Stimulated activated CD4-positive, alpha-beta T cell treated with anti-CD3 and anti-CD28 coated beads, Interleukin-2, amount 100 ng/mL, for 24 hours (primary cell): ENCODE measurements around the gene ZNF532.

Experiments used
- DNase-seq, 2 donors: peaks; one replicate each; pipeline ENCODE4 v3.0.0-alpha.2; 2020

Gene ZNF532

GRCh38 chr18:58983260-58984155, 118.8 kb downstream of the ZNF532 start:
- DNase-seq = no peak

DNA sequence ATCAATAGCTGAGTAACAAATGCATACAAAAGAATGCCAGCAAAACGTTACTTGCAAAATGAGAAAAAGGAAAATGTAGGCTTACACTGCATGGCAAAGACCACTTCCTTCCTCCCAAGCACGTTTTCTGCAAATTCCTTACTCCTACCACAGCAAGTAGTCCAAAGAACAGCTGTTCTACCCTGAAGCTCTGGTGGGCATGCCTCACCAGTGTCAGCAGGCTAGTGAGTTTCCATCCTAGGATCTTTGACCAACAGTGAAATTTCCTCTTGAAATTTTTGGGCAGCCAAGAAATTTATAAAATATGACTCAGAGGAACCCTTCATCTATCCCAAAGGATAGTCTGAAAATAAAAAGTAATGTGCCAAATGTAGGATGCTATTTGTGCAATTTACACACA, 123.9 kb downstream of the ZNF532 start:
- DNase-seq = no peak

GRCh38 chr18:58989184-58989759, 124.6 kb downstream of the ZNF532 start:
- no peak for DNase-seq

DNA sequence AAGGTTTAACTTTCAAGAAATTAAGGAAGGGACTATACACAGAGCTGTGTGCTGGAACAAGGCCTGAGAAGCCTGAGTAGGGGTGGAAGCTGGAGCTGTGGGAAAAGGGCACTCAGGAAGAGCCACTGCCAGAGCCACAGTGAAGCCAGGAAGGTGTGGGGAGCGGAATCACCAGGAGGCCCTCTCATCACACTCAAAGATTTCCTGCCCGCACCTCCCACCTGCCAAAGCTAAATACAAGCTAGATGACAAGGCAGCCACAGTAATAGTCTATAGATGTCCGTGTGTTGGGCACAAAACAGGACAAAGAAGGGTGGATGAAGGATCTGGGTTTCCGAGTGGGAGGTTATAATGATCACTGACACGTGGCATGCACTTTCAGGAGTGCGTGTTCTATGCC, 126.0 kb downstream of the ZNF532 start:
- no peak for DNase-seq

DNA sequence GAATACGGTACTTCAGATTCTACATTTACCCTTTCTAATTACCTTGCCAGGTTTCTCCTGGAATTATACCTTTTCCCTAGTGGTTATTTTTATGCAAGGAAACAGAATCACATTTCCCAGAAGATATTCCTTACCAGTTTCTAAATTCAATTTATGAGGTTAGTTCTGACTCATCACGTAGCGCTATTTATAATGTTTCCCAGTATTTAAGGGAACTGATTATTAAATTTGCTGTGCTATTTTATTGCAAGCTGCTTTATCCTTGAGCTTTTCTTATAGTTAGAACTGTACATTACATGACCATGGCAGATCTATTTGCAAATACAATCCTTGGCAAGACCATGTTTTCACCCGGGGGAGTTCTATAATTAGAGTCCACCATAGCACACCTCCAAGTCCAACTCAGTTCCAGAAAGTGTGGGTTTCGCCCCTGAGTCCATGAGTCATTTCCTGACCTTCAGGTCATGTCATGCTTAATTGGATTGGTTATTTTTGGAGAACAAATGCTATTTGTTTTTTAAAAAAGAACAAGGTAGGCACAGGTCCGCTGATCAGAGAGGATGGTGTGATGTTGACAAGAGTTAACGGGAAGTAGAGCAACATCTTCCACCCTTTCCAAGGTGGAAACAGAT, 126.6 kb downstream of the ZNF532 start:
- no peak for DNase-seq

DNA sequence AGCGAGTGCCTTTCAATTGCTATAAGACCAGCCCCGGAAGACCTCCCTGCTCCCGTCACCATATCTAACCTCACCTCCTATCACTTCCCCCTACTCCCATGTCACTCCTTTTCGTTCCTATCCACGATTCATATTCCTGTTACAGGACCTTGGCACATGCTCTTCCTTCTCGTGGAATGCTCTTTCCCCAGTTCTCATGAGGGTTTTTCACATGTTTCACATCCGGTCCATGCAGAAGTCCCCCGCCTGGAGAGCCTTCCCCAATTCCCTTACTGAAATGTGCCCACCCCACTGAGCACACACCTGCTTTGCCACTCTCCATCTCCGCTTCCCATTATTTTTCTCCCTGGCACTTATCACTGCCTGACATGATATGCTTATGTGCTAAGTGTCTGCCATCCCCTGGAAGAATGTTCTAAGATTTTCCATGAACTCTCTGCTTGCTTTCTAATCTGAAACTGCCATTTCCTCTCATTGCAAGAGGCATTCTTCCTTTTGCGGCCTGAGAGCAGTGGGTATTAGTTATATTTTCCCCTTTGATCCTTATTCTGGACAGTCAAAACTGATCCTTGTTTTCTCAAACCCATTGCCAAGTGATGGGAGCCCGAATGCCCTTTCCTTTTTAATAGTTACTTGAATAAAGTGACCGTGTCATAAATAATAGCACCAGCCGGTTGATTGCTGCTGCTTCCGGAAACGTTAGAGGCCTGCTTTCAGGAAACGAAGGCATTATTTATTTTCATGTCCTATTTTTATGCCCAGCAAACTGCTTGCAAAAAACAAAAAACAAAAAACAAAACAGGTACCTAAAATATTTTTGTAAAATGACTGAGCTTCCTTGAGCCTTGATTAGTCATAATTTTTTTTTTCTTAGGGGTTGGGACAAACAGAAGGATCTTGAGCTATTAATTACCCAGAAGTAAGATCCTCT, 127.9 kb downstream of the ZNF532 start:
- DNase-seq = no peak

GRCh38 chr18:58993260-58993659, 128.6 kb downstream of the ZNF532 start:
- DNase-seq = no peak

- no peak for DNase-seq
These were observed 131.0 kb downstream of the ZNF532 start for GRCh38 chr18:58995663-58996062.

DNA sequence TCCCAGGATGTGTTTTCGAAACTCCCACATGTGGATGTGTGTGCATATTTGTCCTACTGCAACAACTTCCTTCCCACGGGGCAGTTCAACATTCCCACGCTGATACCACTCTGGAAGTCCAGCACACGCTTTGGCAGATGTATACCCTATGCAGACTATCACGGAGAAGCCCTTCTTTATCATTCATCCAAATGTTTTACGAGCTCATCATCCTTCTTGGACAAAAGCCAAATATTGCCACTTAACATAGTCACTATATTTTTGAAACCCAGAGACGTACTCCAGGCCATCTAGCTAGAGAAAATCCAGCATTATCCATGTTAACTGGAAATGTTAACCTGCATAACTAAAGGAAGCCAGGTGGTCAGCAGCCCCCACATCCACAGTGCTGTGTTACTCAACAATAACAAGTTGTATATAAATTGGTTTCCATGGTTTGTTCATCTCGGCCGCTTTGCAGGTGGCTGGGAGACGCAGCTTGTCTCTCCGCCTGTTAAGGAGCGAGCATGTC, 131.5 kb downstream of the ZNF532 start:
- DNase-seq = no peak

DNA sequence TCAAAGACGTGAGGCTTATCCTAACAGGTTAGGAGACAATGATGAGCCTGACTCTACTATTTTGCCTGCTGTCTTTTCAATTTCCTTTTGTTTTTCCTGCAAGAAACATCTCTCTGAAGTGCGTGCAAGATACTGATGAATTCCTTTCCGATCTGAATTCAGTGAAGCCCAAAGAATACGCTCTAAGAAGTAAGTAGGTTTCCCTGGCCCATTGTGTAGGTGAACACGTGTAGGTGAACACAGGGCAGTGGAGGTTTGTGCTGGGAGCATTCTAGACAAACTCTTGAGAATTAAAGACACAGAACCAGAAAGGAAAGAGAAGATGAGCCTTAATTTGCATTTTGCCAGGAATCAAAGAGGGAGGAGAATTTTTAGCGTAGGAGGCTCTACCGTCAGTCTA, 132.0 kb downstream of the ZNF532 start:
- no peak for DNase-seq

- DNase-seq = no peak
These were observed 133.2 kb downstream of the ZNF532 start for GRCh38 chr18:58997811-58998337.

- DNase-seq = no peak
These were observed 133.9 kb downstream of the ZNF532 start for GRCh38 chr18:58998401-58999203.

DNA sequence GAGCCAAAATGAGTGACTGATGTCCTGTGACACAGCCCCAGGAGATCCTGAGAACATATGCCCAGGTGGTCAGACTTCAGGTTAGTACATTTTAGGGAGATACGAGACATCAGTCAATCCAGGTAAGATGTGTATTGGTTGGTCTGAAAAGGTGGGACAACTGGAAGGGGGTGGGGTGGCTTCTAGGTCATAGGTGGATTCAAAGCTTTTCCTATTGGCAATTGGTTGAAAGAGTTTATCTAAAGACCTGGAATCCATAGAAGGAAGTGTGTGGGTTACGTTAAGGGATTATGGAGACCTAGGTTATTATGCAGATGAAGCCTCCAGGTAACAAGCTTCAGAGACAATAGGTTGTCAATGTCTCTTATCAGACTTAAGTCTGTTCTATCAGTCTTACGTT, 136.5 kb downstream of the ZNF532 start:
- no peak for DNase-seq

DNA sequence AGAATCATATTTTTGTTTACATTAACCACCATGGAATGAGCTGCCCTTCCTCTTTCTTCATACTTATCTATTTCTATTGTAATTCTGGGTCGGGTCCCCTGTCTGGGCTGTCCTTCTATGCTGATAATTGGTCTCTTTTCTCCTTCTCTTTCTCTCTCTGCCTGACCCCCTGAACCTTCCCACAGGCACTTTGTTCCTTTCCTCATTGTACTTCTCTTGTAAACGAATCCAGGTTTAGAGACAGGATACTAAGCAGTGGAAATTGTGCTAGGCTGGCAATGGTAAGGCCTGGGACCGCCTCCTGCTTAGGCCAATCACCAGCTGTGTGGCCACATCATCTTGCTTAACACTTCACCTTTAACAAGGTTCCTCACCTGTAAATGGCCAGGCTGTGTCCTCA, 137.0 kb downstream of the ZNF532 start:
- no peak for DNase-seq

GRCh38 chr18:59002974-59003594, 138.4 kb downstream of the ZNF532 start:
- no peak for DNase-seq

DNA sequence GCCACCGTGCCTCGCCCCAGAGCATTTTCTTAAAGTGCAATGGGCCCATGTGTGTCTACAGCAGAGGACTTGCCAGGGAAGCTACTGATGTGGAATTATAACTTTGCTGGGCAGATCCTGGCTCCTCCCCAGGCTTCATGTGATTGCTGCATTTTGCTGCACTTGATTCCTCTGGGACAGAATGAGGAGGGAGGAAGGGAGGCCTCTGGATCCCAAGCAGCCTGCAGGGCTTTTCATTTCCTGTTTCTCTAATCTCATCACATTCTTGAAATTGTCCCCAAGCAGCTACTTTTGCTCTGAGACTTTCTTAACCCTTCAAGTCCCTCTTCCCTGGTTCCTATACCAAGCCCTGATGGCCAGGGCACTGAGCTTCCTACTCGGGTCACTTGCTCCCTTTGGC, 140.6 kb downstream of the ZNF532 start:
- no peak for DNase-seq

GRCh38 chr18:59006461-59007067, 141.9 kb downstream of the ZNF532 start:
- DNase-seq = no peak

DNA sequence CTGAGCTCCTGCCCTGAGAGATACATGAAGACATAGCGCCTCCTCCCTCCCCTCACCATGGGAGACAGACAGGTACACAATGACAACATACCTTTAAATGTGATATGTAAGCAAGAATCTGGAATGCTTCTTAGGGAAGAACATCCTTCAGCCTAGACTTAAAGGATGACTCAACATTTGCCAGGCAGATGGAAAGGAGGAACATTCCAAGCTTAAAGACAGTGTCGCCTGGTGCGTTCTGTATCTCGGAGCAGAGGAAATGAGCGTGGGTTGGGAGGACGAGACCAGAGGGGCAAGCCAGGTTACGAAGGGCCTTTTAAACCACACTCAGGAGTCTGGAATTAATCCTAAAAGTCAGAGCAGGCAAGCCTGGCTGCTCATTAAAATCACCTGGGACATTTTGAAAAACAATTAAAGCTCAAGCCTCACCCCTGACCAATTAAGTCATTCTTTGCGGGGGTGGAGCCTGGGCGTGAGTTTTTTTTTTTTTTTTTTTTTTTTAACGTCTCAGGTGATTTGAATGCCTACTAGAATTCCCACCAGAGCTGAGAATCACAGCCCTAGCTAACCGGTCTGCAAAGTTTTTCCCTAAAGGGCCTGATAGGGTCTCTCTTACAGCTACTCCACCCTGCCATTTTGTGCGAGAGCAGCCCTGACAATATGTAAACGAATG, 143.8 kb downstream of the ZNF532 start:
- DNase-seq = no peak

GRCh38 chr18:59009846-59010245, 145.2 kb downstream of the ZNF532 start:
- DNase-seq = no peak

GRCh38 chr18:59011289-59011688, 146.6 kb downstream of the ZNF532 start:
- DNase-seq = no peak
